ENCODE results near the gene TMEM132C. TPM values are rescaled to one million over a fixed set of nuclear protein-coding genes. Genes with fewer than 3 reads are reported as not detected.

Gene TMEM132C
- total and polyA plus RNA-seq, 2 donors (not counting 1 experiment from before 2014, with no cell fraction given) = not detected

- TF ChIP-seq, protein P1, sequence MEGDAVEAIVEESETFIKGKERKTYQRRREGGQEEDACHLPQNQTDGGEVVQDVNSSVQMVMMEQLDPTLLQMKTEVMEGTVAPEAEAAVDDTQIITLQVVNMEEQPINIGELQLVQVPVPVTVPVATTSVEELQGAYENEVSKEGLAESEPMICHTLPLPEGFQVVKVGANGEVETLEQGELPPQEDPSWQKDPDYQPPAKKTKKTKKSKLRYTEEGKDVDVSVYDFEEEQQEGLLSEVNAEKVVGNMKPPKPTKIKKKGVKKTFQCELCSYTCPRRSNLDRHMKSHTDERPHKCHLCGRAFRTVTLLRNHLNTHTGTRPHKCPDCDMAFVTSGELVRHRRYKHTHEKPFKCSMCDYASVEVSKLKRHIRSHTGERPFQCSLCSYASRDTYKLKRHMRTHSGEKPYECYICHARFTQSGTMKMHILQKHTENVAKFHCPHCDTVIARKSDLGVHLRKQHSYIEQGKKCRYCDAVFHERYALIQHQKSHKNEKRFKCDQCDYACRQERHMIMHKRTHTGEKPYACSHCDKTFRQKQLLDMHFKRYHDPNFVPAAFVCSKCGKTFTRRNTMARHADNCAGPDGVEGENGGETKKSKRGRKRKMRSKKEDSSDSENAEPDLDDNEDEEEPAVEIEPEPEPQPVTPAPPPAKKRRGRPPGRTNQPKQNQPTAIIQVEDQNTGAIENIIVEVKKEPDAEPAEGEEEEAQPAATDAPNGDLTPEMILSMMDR (IDR thresholded peaks at IDR 0.05) = no peak
- no peak for TF ChIP-seq EZH2 (IDR thresholded peaks at IDR 0.05; ENCODE audit: borderline replicate concordance, insufficient read depth, low read depth, low read length, poor library complexity, severe bottlenecking)
- Mint-ChIP-seq H3K9me3 (ENCODE audit: insufficient read depth) (peaks cover 8% of the 10 kb centered on the region), H3K4me3 (no peak overlapping the region), H3K27ac (no peak overlapping the region), H3K27me3 (no peaks in the 10 kb centered on the region), H3K4me1 (no peaks in the 10 kb centered on the region)
- Histone ChIP-seq H3K79me2 (ENCODE audit: control insufficient read depth, insufficient read depth, low read length) (no peaks in the 10 kb centered on the region), H4K20me1 (ENCODE audit: control insufficient read depth, insufficient read depth, low read length, poor library complexity, severe bottlenecking) (no peaks in the 10 kb centered on the region), H3K27me3 (replicated peaks in 1 of 4; ENCODE audit: control extremely low read depth in 1 of 4, control insufficient read depth in 3 of 4, insufficient read depth in 4 of 4, low read length in 3 of 4) (no peaks in the 10 kb centered on the region), H3K27ac (ENCODE audit: low read length in 2 of 2) (no peak overlapping the region), H3K9ac (ENCODE audit: low read length) (no peak overlapping the region), H3K9me3 (ENCODE audit: control extremely low read depth in 1 of 3, control insufficient read depth in 2 of 3, insufficient read depth in 1 of 3, low read length in 2 of 3) (no peaks in the 10 kb centered on the region), H3K4me3 (ENCODE audit: control extremely low read depth in 1 of 5, extremely low read depth in 1 of 5, insufficient read depth in 1 of 5, low read depth in 2 of 5, low read length in 4 of 5) (no peak overlapping the region), H3K36me3 (replicated peaks in 1 of 2; ENCODE audit: control extremely low read depth in 1 of 2, control insufficient read depth in 1 of 2, extremely low read depth in 1 of 2, insufficient read depth in 2 of 2, low read length in 1 of 2) (no peaks in the 10 kb centered on the region), H3K4me1 (ENCODE audit: control insufficient read depth in 2 of 2, insufficient read depth in 2 of 2, low read length in 2 of 2) (no peaks in the 10 kb centered on the region), H2AFZ (ENCODE audit: insufficient read depth, low read depth, low read length, poor library complexity, severe bottlenecking) (no peak overlapping the region), H3K4me2 (replicated peaks; ENCODE audit: low read depth, low read length, poor library complexity, severe bottlenecking) (no peak overlapping the region)
- ATAC-seq (ENCODE audit: low read depth) (no peak), DNase-seq (no peak)
- CTCF ChIA-PET = no interaction called here
- 93% methylated on average over 7 of the region's 10 CpGs for WGBS (ENCODE audit: insufficient coverage)
- intact Hi-C loops (cut with micrococcal nuclease) = no loop called here
- POLR2A ChIA-PET = no interaction called here
Measured at GRCh38 chr12:128474916-128475315, 207.9 kb downstream of the TMEM132C start.

DNA sequence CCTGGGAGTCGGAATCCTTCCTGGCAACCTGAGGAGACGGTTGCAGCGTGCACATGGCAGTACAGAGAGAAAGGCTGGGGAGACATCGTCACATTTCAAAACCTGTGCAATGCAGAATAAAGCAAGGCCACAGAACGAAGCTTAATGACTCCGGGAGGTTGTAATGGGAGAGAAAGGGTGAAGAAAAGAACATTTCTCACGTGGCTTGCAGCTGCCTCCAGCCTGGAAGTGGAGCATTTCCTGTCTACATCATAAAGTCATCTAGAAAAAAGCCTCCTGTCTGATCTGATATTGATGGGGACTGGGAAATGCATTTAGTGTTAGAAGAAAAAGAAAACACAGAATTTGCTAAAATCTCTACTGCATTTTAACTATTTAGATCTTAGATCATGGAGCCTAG is 209.3 kb downstream of the TMEM132C start:
- TF ChIP-seq, protein P1 (IDR thresholded peaks at IDR 0.05) = no peak
- TF ChIP-seq EZH2 (IDR thresholded peaks at IDR 0.05; ENCODE audit: borderline replicate concordance, insufficient read depth, low read depth, low read length, poor library complexity, severe bottlenecking) = no peak
- DNase-seq (no peak), ATAC-seq (ENCODE audit: low read depth) (no peak)
- Histone ChIP-seq H3K27me3 (replicated peaks in 1 of 4; ENCODE audit: control extremely low read depth in 1 of 4, control insufficient read depth in 3 of 4, insufficient read depth in 4 of 4, low read length in 3 of 4) (no peaks in the 10 kb centered on the region), H3K4me2 (replicated peaks; ENCODE audit: low read depth, low read length, poor library complexity, severe bottlenecking) (no peak overlapping the region), H4K20me1 (ENCODE audit: control insufficient read depth, insufficient read depth, low read length, poor library complexity, severe bottlenecking) (no peaks in the 10 kb centered on the region), H3K4me3 (ENCODE audit: control extremely low read depth in 1 of 5, extremely low read depth in 1 of 5, insufficient read depth in 1 of 5, low read depth in 2 of 5, low read length in 4 of 5) (no peak overlapping the region), H2AFZ (ENCODE audit: insufficient read depth, low read depth, low read length, poor library complexity, severe bottlenecking) (no peak overlapping the region), H3K4me1 (ENCODE audit: control insufficient read depth in 2 of 2, insufficient read depth in 2 of 2, low read length in 2 of 2) (no peaks in the 10 kb centered on the region), H3K9ac (ENCODE audit: low read length) (no peak overlapping the region), H3K9me3 (ENCODE audit: control extremely low read depth in 1 of 3, control insufficient read depth in 2 of 3, insufficient read depth in 1 of 3, low read length in 2 of 3) (peaks cover 0 to 10% (median 0%) of the 10 kb centered on the region in 3 donors), H3K79me2 (ENCODE audit: control insufficient read depth, insufficient read depth, low read length) (no peaks in the 10 kb centered on the region), H3K36me3 (replicated peaks in 1 of 2; ENCODE audit: control extremely low read depth in 1 of 2, control insufficient read depth in 1 of 2, extremely low read depth in 1 of 2, insufficient read depth in 2 of 2, low read length in 1 of 2) (no peaks in the 10 kb centered on the region), H3K27ac (ENCODE audit: low read length in 2 of 2) (no peak overlapping the region)
- Mint-ChIP-seq H3K27me3 (no peaks in the 10 kb centered on the region), H3K27ac (no peak overlapping the region), H3K9me3 (ENCODE audit: insufficient read depth) (peaks cover 8% of the 10 kb centered on the region), H3K4me3 (no peak overlapping the region), H3K4me1 (no peaks in the 10 kb centered on the region)
- CTCF ChIA-PET = no interaction called here
- WGBS (ENCODE audit: insufficient coverage) = 78% methylated on average over 4 of the region's 7 CpGs
- POLR2A ChIA-PET = no interaction called here
- intact Hi-C loops (cut with micrococcal nuclease) = no loop called here

All from B cell (primary cell).